HG03575 (cell line): ENCODE results near the gene LIN28B.
"Not testable (repeated sequence)": the region's sequence is repeated elsewhere in the genome, so short reads cannot be mapped to it uniquely, and the experiment has no call there.

Source experiments
- ATAC-seq: cut with Tn5 transposase; IDR thresholded peaks from one replicate; pipeline ENCODE4 v1.9.1; 2021; ENCODE audit not compliant: unreplicated experiment, insufficient number of reproducible peaks, low FRiP score; ENCODE audit errors: extremely low read depth

LIN28B gene

GRCh38 chr6:105051941-105052471, 95.1 kb downstream of the LIN28B start:
- ATAC-seq, result no peak

- ATAC-seq, result no peak
These were observed 99.7 kb downstream of the LIN28B start for GRCh38 chr6:105056646-105057045.

- no peak for ATAC-seq
These were observed 100.3 kb downstream of the LIN28B start for GRCh38 chr6:105057160-105057559.

- ATAC-seq, result no peak
These were observed 101.4 kb downstream of the LIN28B start for GRCh38 chr6:105058316-105058715.

- no peak for ATAC-seq
These were observed 101.9 kb downstream of the LIN28B start for GRCh38 chr6:105058846-105059245.

- no peak for ATAC-seq
These were observed 109.3 kb downstream of the LIN28B start for GRCh38 chr6:105066233-105066632.

GRCh38 chr6:105066836-105067235, 109.9 kb downstream of the LIN28B start:
- no peak for ATAC-seq

- ATAC-seq, result no peak
These were observed 110.4 kb downstream of the LIN28B start for GRCh38 chr6:105067329-105067728.

GRCh38 chr6:105068407-105068806, 111.5 kb downstream of the LIN28B start:
- ATAC-seq, result no peak

- no peak for ATAC-seq
These were observed 113.0 kb downstream of the LIN28B start for GRCh38 chr6:105069821-105070445.

- no peak for ATAC-seq
These were observed 115.9 kb downstream of the LIN28B start for GRCh38 chr6:105072798-105073199.

GRCh38 chr6:105075210-105075609, 118.3 kb downstream of the LIN28B start:
- ATAC-seq, result no peak

GRCh38 chr6:105076418-105076817, 119.5 kb downstream of the LIN28B start:
- ATAC-seq, result not testable (repeated sequence)

- no peak for ATAC-seq
These were observed 120.9 kb downstream of the LIN28B start for GRCh38 chr6:105077596-105078385.

GRCh38 chr6:105078386-105078708, 121.4 kb downstream of the LIN28B start:
- no peak for ATAC-seq

GRCh38 chr6:105080279-105080678, 123.4 kb downstream of the LIN28B start:
- no peak for ATAC-seq

- ATAC-seq, result not testable (repeated sequence)
These were observed 124.8 kb downstream of the LIN28B start for GRCh38 chr6:105081662-105082061.

- ATAC-seq, result peak; percentile 77
These were observed 130.8 kb downstream of the LIN28B start for GRCh38 chr6:105087571-105088211.

GRCh38 chr6:105091140-105091829, 134.4 kb downstream of the LIN28B start:
- ATAC-seq, result no peak
